ENCODE measurements around the gene RNF44.

DNA sequence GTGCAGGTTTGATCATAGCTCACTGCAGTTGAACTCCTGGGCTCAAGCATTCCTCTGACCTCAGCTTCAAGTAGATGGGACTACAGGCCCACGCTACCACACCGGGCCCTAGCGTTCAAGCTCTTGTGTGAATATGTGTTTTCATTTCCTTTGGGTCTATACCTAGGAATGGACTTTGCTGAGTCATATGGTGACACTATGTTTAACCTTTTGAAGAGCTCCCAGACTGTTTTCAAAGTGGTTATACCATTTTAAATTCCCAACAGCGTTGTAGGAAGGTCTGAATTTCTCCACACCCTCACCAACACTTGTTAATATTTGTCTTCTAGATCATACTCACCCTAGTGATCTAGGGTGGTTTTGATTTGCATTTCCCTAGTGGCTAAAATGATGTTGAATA is 55.5 kb downstream of the RNF44 start:
- no peak for TF ChIP-seq POLR2A (IDR thresholded peaks at IDR 0.05)
- TF ChIP-seq, protein P1, sequence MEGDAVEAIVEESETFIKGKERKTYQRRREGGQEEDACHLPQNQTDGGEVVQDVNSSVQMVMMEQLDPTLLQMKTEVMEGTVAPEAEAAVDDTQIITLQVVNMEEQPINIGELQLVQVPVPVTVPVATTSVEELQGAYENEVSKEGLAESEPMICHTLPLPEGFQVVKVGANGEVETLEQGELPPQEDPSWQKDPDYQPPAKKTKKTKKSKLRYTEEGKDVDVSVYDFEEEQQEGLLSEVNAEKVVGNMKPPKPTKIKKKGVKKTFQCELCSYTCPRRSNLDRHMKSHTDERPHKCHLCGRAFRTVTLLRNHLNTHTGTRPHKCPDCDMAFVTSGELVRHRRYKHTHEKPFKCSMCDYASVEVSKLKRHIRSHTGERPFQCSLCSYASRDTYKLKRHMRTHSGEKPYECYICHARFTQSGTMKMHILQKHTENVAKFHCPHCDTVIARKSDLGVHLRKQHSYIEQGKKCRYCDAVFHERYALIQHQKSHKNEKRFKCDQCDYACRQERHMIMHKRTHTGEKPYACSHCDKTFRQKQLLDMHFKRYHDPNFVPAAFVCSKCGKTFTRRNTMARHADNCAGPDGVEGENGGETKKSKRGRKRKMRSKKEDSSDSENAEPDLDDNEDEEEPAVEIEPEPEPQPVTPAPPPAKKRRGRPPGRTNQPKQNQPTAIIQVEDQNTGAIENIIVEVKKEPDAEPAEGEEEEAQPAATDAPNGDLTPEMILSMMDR (IDR thresholded peaks at IDR 0.05) = no peak
